Nephron progenitor cell (in vitro differentiated cells): Measurements from ENCODE around the gene CD6.

Experiments used
- DNase-seq: peaks from one replicate; pipeline ENCODE4 v3.0.0; 2021
- H3K27ac Mint-ChIP-seq: 2 replicates; pipeline ENCODE4 v1.8.0; 2021; ENCODE audit warnings: mild to moderate bottlenecking, moderate library complexity, mixed read lengths
- H3K27me3 Mint-ChIP-seq: 2 replicates; pipeline ENCODE4 v1.8.0; 2021; ENCODE audit warnings: mild to moderate bottlenecking, low read depth, mixed read lengths; ENCODE audit not compliant: poor library complexity
- H3K36me3 Mint-ChIP-seq: 2 replicates; pipeline ENCODE4 v1.8.0; 2021; ENCODE audit warnings: low read depth, mixed read lengths
- H3K4me1 Mint-ChIP-seq: 2 replicates; pipeline ENCODE4 v1.8.0; 2021; ENCODE audit warnings: mixed read lengths
- H3K4me3 Mint-ChIP-seq: 2 replicates; pipeline ENCODE4 v1.8.0; 2021; ENCODE audit warnings: mild to moderate bottlenecking, moderate library complexity, mixed read lengths
- H3K9me3 Mint-ChIP-seq: 2 replicates; pipeline ENCODE4 v1.8.0; 2021; ENCODE audit warnings: mild to moderate bottlenecking, moderate library complexity, mixed read lengths
- CTCF ChIP-seq: fragments of 200-600 bp; sonication (generic); IDR thresholded peaks from 2 replicates; pipeline ENCODE4 v1.5.0; 2021; ENCODE audit warnings: antibody characterized with exemption

CD6 gene

DNA sequence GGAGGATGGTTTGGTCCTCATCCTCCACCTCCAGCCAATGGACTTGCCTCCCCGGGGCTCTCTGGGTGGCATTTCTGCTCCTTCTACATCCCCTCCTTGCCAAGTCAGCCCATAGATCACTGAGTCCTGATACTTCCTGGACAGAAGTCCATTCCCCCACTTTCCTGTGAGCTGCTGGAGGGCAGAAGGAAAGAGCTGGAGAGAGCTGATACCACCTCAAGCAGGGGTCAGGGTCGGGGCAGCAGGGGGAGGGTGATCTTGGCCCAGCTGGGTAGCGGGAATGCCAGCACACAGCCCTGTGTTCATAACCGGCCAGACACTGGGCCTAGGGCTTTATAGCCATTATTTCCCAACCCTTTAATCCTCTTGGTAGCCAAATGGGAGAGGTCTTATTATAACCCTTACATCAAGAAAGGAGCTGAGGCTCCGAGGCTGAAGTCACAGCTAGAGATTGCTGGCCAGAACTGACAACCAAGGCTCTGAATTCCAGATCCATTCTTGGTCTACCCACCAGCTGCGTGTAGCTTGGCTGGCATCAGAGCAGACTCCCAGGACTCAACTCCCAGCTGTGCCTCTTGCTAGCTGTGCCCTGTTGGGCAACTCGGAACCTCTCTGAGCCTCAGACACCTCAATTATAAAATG lies 39.9 kb downstream of the CD6 start:
- Mint-ChIP-seq H3K4me3 (no peak overlapping the region), H3K4me1 (peaks cover 57% of the 10 kb centered on the region), H3K36me3 (no peaks in the 10 kb centered on the region), H3K9me3 (no peaks in the 10 kb centered on the region), H3K27ac (no peak overlapping the region), H3K27me3 (peaks cover 45% of the 10 kb centered on the region)
- TF ChIP-seq CTCF: no peak
- DNase-seq: no peak

DNA sequence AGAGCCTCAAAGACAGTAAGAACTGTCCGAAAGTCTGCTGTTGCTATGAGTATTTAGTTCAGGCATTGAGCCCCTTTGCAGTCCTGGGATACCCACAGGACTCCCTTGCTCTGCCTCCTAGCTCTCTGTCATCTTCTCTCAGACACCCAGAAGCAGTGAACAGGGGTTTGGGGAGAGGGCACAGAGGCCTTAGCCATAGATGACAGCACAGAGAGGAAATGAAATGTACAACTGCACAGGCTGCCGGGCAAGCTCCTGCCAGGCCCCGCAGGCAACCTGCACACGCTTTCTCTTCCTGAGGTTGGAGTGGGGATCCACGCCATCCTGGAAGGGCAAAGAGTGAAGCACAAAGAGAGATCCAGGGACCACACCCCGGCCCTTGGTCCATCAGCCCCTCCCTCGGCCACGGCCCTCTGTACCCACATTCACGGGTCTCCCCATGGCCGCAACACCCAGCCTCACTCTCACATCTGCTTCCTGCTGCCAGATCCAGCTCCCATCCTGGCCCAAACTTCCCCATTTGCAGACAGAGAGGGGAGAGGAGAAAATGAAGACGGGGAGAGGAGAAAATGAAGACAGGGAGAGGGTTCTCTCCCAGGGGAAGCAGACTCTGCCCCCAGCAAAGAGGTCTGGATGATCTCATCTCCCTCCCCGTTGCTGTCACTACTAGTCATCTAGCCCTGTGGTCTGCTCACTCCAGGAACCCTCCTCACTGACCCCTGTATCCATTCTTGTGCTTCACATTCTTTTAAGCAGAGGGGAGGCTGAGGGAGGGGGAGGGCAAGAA lies 40.7 kb downstream of the CD6 start:
- no peak for DNase-seq
- Mint-ChIP-seq H3K9me3 (no peaks in the 10 kb centered on the region), H3K4me3 (no peak overlapping the region), H3K27me3 (peaks cover 44% of the 10 kb centered on the region), H3K27ac (no peak overlapping the region), H3K4me1 (peaks cover 51% of the 10 kb centered on the region), H3K36me3 (no peaks in the 10 kb centered on the region)
- TF ChIP-seq CTCF: no peak

DNA sequence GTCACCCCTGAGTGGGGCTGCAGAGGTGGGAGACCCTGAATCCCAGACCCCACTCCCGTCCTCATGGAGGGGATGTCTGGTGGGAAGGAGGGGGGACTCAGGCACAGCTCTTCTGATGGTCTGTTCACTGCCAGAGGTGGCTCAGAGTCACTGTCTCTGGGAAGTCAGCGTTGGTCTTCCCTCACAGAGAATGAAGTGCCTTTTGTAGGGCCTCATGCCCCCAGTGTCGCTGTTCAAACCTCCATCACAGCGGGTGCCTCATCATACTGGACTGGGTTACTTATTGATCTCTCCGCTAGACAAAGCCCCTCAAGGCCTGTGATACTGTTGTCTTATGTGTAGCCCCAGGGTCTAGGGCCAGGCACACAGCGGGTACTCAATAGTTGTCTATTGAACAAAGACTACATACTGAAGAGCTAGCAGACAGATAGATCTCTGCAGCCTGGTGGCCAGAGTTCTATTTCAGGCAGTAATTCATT lies 41.3 kb downstream of the CD6 start:
- H3K36me3 Mint-ChIP-seq: no peaks in the 10 kb centered on the region
- H3K4me1 Mint-ChIP-seq: peaks cover 56% of the 10 kb centered on the region
- TF ChIP-seq CTCF: no peak
- no peak overlapping the region for H3K4me3 Mint-ChIP-seq
- no peak for DNase-seq
- no peaks in the 10 kb centered on the region for H3K9me3 Mint-ChIP-seq
- H3K27me3 Mint-ChIP-seq: peaks cover 41% of the 10 kb centered on the region
- no peak overlapping the region for H3K27ac Mint-ChIP-seq

- no peak for TF ChIP-seq CTCF
- peaks cover 45% of the 10 kb centered on the region for H3K4me1 Mint-ChIP-seq
- peaks cover 5% of the 10 kb centered on the region for H3K9me3 Mint-ChIP-seq
- H3K36me3 Mint-ChIP-seq: no peaks in the 10 kb centered on the region
- peaks cover 52% of the 10 kb centered on the region for H3K27me3 Mint-ChIP-seq
- H3K27ac Mint-ChIP-seq: peak overlapping the region; percentile 22
- no peak for DNase-seq
- H3K4me3 Mint-ChIP-seq: peak overlapping the region; percentile 5
Measured at GRCh38 chr11:61018059-61018458, 46.6 kb downstream of the CD6 start.

- H3K27ac Mint-ChIP-seq: no peak overlapping the region
- no peak for TF ChIP-seq CTCF
- H3K4me1 Mint-ChIP-seq: peaks cover 51% of the 10 kb centered on the region
- H3K36me3 Mint-ChIP-seq: no peaks in the 10 kb centered on the region
- H3K27me3 Mint-ChIP-seq: peaks cover 61% of the 10 kb centered on the region
- H3K4me3 Mint-ChIP-seq: no peak overlapping the region
- H3K9me3 Mint-ChIP-seq: peaks cover 5% of the 10 kb centered on the region
- no peak for DNase-seq
Measured at GRCh38 chr11:61019037-61019831, 47.8 kb downstream of the CD6 start.
